CD14-positive monocyte (primary cell): Measurements from ENCODE around the gene DYNC1LI2. TPM values are rescaled to one million over a fixed set of nuclear protein-coding genes. Genes with fewer than 3 reads are reported as not detected.

Experiments used
- DNase-seq, 3 donors: peaks; one replicate each; pipeline ENCODE4 v3.0.0-alpha.2; 2011 to 2022
- H2AFZ ChIP-seq: 2 replicates; pipeline ENCODE4 v1.6.0; 2012; ENCODE audit warnings: mild to moderate bottlenecking, low read depth, low read length, inconsistent platforms; ENCODE audit not compliant: insufficient read depth, poor library complexity, severe bottlenecking
- H3K27ac ChIP-seq, 2 donors: 1 replicate in 1 of 2; 2 replicates in 1 of 2; pipeline ENCODE4 v1.5.1; 2012 to 2013; ENCODE audit warnings: low read length in 2 of 2, control low read depth in 1 of 2, inconsistent platforms in 1 of 2, low read depth in 1 of 2, mild to moderate bottlenecking in 1 of 2
- H3K27me3 ChIP-seq, 2 donors: one replicate each; pipeline versions ENCODE4 v1.6.0 to v1.6.1; 2011 to 2013; ENCODE audit warnings: low read length in 2 of 2; ENCODE audit not compliant: control insufficient read depth in 2 of 2, insufficient read depth in 2 of 2
- H3K36me3 ChIP-seq, 2 donors: replicated peaks in 1 of 2; 1 replicate in 1 of 2; 2 replicates in 1 of 2; pipeline versions ENCODE4 v1.5.1 to v1.6.1; 2012 to 2013; ENCODE audit warnings: low read length in 2 of 2, control low read depth in 1 of 2, inconsistent platforms in 1 of 2, mild to moderate bottlenecking in 1 of 2; ENCODE audit not compliant: insufficient read depth in 2 of 2, control insufficient read depth in 1 of 2
- H3K4me1 ChIP-seq, 2 donors: 1 replicate in 1 of 2; 2 replicates in 1 of 2; pipeline versions ENCODE4 v1.5.1 to v1.6.1; 2012 to 2013; ENCODE audit warnings: low read length in 2 of 2, control low read depth in 1 of 2, inconsistent platforms in 1 of 2, mild to moderate bottlenecking in 1 of 2, moderate library complexity in 1 of 2; ENCODE audit not compliant: insufficient read depth in 2 of 2, control insufficient read depth in 1 of 2
- H3K4me2 ChIP-seq: replicated peaks from 2 replicates; pipeline ENCODE3; 2012; ENCODE audit warnings: low read length, moderate library complexity, mild to moderate bottlenecking; ENCODE audit not compliant: poor library complexity, severe bottlenecking; ENCODE audit errors: extremely low read depth
- H3K4me3 ChIP-seq, 3 experiments: fragments of 200-600 bp in 1 of 3; sonication (generic) in 1 of 3; replicated peaks in 1 of 3; 1 replicate in 2 of 3; 2 replicates in 1 of 3; pipeline ENCODE4 v1.5.1; 2011 to 2013; ENCODE audit warnings: low read length in 3 of 3, mild to moderate bottlenecking in 3 of 3, control low read depth in 2 of 3, low read depth in 2 of 3, inconsistent platforms in 1 of 3, moderate library complexity in 1 of 3
- H3K79me2 ChIP-seq: 2 replicates; pipeline ENCODE4 v1.6.0; 2012; ENCODE audit warnings: mild to moderate bottlenecking, control low read depth, inconsistent platforms, low read length, moderate library complexity; ENCODE audit not compliant: insufficient read depth
- H3K9ac ChIP-seq: 2 replicates; pipeline ENCODE4 v1.6.0; 2017; ENCODE audit warnings: low read length, mild to moderate bottlenecking; ENCODE audit not compliant: insufficient read depth, poor library complexity, severe bottlenecking
- H3K9me3 ChIP-seq, 2 donors: replicated peaks in 1 of 2; 1 replicate in 1 of 2; 2 replicates in 1 of 2; pipeline versions ENCODE4 v1.5.1 to v1.6.1; 2012 to 2013; ENCODE audit warnings: low read length in 2 of 2, control low read depth in 1 of 2; ENCODE audit not compliant: control insufficient read depth in 1 of 2, insufficient read depth in 1 of 2
- H4K20me1 ChIP-seq: 2 replicates; pipeline ENCODE4 v1.6.0; 2012; ENCODE audit warnings: mild to moderate bottlenecking, low read length, control low read depth, moderate library complexity; ENCODE audit not compliant: insufficient read depth
- H3K27ac Mint-ChIP-seq, 7 donors: one replicate each; pipeline ENCODE4 v1.8.0; 2020; ENCODE audit warnings: mild to moderate bottlenecking in 7 of 7, mixed read lengths in 7 of 7, moderate library complexity in 6 of 7, inconsistent platforms in 2 of 7
- H3K27me3 Mint-ChIP-seq, 3 donors: one replicate each; pipeline ENCODE4 v1.8.0; 2021 to 2022; ENCODE audit warnings: low read depth in 3 of 3, mild to moderate bottlenecking in 3 of 3, mixed read lengths in 3 of 3, moderate library complexity in 3 of 3, inconsistent platforms in 1 of 3
- H3K36me3 Mint-ChIP-seq, 2 donors: one replicate each; pipeline ENCODE4 v1.8.0; 2020; ENCODE audit warnings: mixed read lengths in 2 of 2, inconsistent platforms in 1 of 2, mild to moderate bottlenecking in 1 of 2
- H3K4me1 Mint-ChIP-seq: one replicate; pipeline ENCODE4 v1.8.0; 2020; ENCODE audit warnings: mild to moderate bottlenecking, mixed read lengths
- H3K4me3 Mint-ChIP-seq, 2 donors: one replicate each; pipeline ENCODE4 v1.8.0; 2020; ENCODE audit warnings: mild to moderate bottlenecking in 2 of 2, mixed read lengths in 2 of 2, moderate library complexity in 1 of 2
- H3K9me3 Mint-ChIP-seq, 7 donors: one replicate each; pipeline ENCODE4 v1.8.0; 2020 to 2022; ENCODE audit warnings: mixed read lengths in 7 of 7, mild to moderate bottlenecking in 6 of 7, moderate library complexity in 6 of 7, inconsistent platforms in 2 of 7
- CTCF ChIP-seq: fragments of 200-600 bp; IDR thresholded peaks from one replicate; pipeline ENCODE4 v1.8.0; 2022; ENCODE audit warnings: antibody characterized with exemption, mild to moderate bottlenecking
- WGBS: methylation state at CpG from one replicate; pipeline ENCODE4 v1.1.5; 2013; ENCODE audit warnings: missing lambda C conversion rate; ENCODE audit not compliant: insufficient coverage; 5-methylcytosine and 5-hydroxymethylcytosine counted together
- intact Hi-C, 2 donors: fragments of 100-400 bp; cut with micrococcal nuclease; formaldehyde crosslinking; loops; one replicate each; pipeline versions ENCODE4 v1.15.0 to v1.15.1; 2023
- polyA plus RNA-seq, 3 donors: library from polyadenylated mRNA; depleted of rRNA in 1 of 3; unstranded in 2 of 3; stranded (reverse) in 1 of 3; fragments of 300-500 nt in 2 of 3; fragments of >200 nt in 1 of 3; fragmentation: Illumina TruSeq in 2 of 3; gene quantifications; 1 replicate in 2 of 3; 2 replicates in 1 of 3; pipeline ENCODE4 v1.2.3, GENCODE V29; 2012 to 2021

The DYNC1LI2 gene
- polyA plus RNA-seq, 3 donors = 14.9 to 125 (median 23.9) TPM

- Histone ChIP-seq H3K36me3 (no peaks in the 10 kb centered on the region), H3K4me1 (peaks cover 27 to 29% of the 10 kb centered on the region in 2 donors), H3K79me2 (no peaks in the 10 kb centered on the region), H3K4me3 (no peak overlapping the region), H2AFZ (no peak overlapping the region), H3K4me2 (no peak overlapping the region), H3K9me3 (peaks cover 0 to 3% of the 10 kb centered on the region in 2 donors), H3K9ac (no peak overlapping the region), H4K20me1 (no peaks in the 10 kb centered on the region), H3K27me3 (no peaks in the 10 kb centered on the region), H3K27ac (no peak overlapping the region)
- 89% methylated on average over 3 of the region's 8 CpGs for WGBS
- no peak for TF ChIP-seq CTCF
- no peak for DNase-seq
- Mint-ChIP-seq H3K27me3 (peaks cover 2 to 5% (median 2%) of the 10 kb centered on the region in 3 donors), H3K9me3 (peaks cover 0 to 3% (median under 1%) of the 10 kb centered on the region in 7 donors), H3K36me3 (no peaks in the 10 kb centered on the region), H3K4me1 (peaks cover 29% of the 10 kb centered on the region), H3K27ac (peak overlapping the region in 1 of 7 donors; percentile 31), H3K4me3 (no peak overlapping the region)
- intact Hi-C loops = no loop called here
These were observed 44.9 kb downstream of the DYNC1LI2 start for GRCh38 chr16:66706506-66706880.

GRCh38 chr16:66705790-66706505 lies 45.5 kb downstream of the DYNC1LI2 start:
- H3K4me1 Mint-ChIP-seq = peaks cover 35% of the 10 kb centered on the region
- no peak overlapping the region for H3K9ac ChIP-seq
- H3K4me3 ChIP-seq = no peak overlapping the region
- no peaks in the 10 kb centered on the region for H3K9me3 ChIP-seq
- no peak for DNase-seq
- H3K27ac ChIP-seq = no peak overlapping the region
- peaks cover 32 to 35% of the 10 kb centered on the region in 2 donors for H3K4me1 ChIP-seq
- peaks cover 2 to 5% (median 2%) of the 10 kb centered on the region in 3 donors for H3K27me3 Mint-ChIP-seq
- no peaks in the 10 kb centered on the region for H3K36me3 Mint-ChIP-seq
- intact Hi-C loops = no loop called here
- TF ChIP-seq CTCF = no peak
- WGBS = 100% methylated on average over 8 of the region's 11 CpGs
- peaks cover 0 to 3% (median 0%) of the 10 kb centered on the region in 7 donors for H3K9me3 Mint-ChIP-seq
- H3K36me3 ChIP-seq = no peaks in the 10 kb centered on the region
- no peaks in the 10 kb centered on the region for H4K20me1 ChIP-seq
- no peak overlapping the region for H3K4me3 Mint-ChIP-seq
- H3K79me2 ChIP-seq = no peaks in the 10 kb centered on the region
- no peaks in the 10 kb centered on the region for H3K27me3 ChIP-seq
- no peak overlapping the region for H3K4me2 ChIP-seq
- H3K27ac Mint-ChIP-seq = no peak overlapping the region
- no peak overlapping the region for H2AFZ ChIP-seq
